A549 (cell line): Measurements from ENCODE around the gene MAGEL2. TPM values are rescaled to one million over a fixed set of nuclear protein-coding genes. Genes with fewer than 3 reads are reported as not detected.

Source experiments
- ATAC-seq, 2 experiments: fragments of 200-7000 bp in 1 of 2; fragments of >200 bp in 1 of 2; cut with Nextera tagmentation in 1 of 2; cut with Tn5 transposase in 1 of 2; 3 replicates each; pipeline versions ENCODE4 v1.8.0 to v1.9.1; 2018 to 2020; ENCODE audit warnings: mild to moderate bottlenecking in 1 of 2, moderate library complexity in 1 of 2
- CTCF ChIA-PET: fragments of 300-600 bp; sonication (Branson Sonifier 250); formaldehyde crosslinking; extraction: SDS; loops from one replicate; lab custom pipeline; 2021; ENCODE audit warnings: antibody characterized with exemption, inconsistent platforms; lab: Yijun Ruan, JAX
- POLR2A ChIA-PET: fragments of 350-600 bp; formaldehyde crosslinking; extraction: SDS; loops from one replicate; lab custom pipeline; 2021; ENCODE audit warnings: antibody characterized with exemption, inconsistent platforms; lab: Yijun Ruan, JAX
- DNase-seq, 2 experiments: peaks; one replicate each; pipeline versions ENCODE4 v3.0.0 to v3.0.0-alpha.2; 2011 to 2016; ENCODE audit warnings: low read depth in 1 of 2, low spot score in 1 of 2
- FAIRE-seq: peaks from 2 replicates; lab custom pipeline; 2011; peaks lifted over from hg19 to GRCh38; lab: Jason Lieb, UNC
- H3K27ac ChIP-seq, 2 experiments: fragments of >200 bp; sonication (Bioruptor Twin); formaldehyde crosslinking; 3 replicates each; pipeline ENCODE4 v1.5.1; 2016 to 2017
- H3K4me1 ChIP-seq: fragments of >200 bp; sonication (Bioruptor Twin); formaldehyde crosslinking; 3 replicates; pipeline ENCODE4 v1.6.1; 2016
- H3K4me2 ChIP-seq: fragments of >200 bp; sonication (Bioruptor Twin); formaldehyde crosslinking; 3 replicates; pipeline ENCODE4 v1.6.1; 2016
- H3K4me3 ChIP-seq: fragments of >200 bp; sonication (Bioruptor Twin); formaldehyde crosslinking; 3 replicates; pipeline ENCODE4 v1.5.1; 2016
- H3K9me3 ChIP-seq: fragments of >200 bp; sonication (Bioruptor Twin); formaldehyde crosslinking; 3 replicates; pipeline ENCODE4 v1.6.1; 2016
- BCL3 ChIP-seq: fragments of >200 bp; sonication (Bioruptor Twin); formaldehyde crosslinking; IDR thresholded peaks from 3 replicates; pipeline ENCODE4 v1.6.1; 2016
- BHLHE40 ChIP-seq: IDR thresholded peaks from 2 replicates; pipeline ENCODE4 v1.6.1; 2012; ENCODE audit warnings: low read depth, low read length, inconsistent platforms
- CEBPB ChIP-seq, 2 experiments: fragments of >200 bp in 1 of 2; sonication (Bioruptor Twin) in 1 of 2; formaldehyde crosslinking in 1 of 2; IDR thresholded peaks; 2 replicates each; pipeline ENCODE4 v1.6.1; 2012 to 2016
- CHD2 ChIP-seq: fragments of 150-350 bp; IDR thresholded peaks from 2 replicates; pipeline ENCODE4 v1.6.1; 2014; ENCODE audit warnings: low read length; ENCODE audit not compliant: partially characterized antibody
- ELK1 ChIP-seq: fragments of 150-350 bp; IDR thresholded peaks from 2 replicates; pipeline ENCODE4 v1.6.1; 2014; ENCODE audit warnings: low read depth, mild to moderate bottlenecking, low read length
- EP300 ChIP-seq, 2 experiments: fragments of >200 bp; sonication (Bioruptor Twin); formaldehyde crosslinking; IDR thresholded peaks; 2 replicates in 1 of 2; 3 replicates in 1 of 2; pipeline ENCODE4 v1.6.1; 2016 to 2017
- FOSB ChIP-seq: fragments of 250-450 bp; sonication (Bioruptor Pico); IDR thresholded peaks from 2 replicates; pipeline ENCODE4 v1.5.0; 2020; ENCODE audit warnings: mild to moderate bottlenecking, moderate library complexity
- FOSL2 ChIP-seq, 2 experiments: fragments of 450-650 bp in 1 of 2; fragments of >200 bp in 1 of 2; sonication (Bioruptor Twin) in 1 of 2; formaldehyde crosslinking; IDR thresholded peaks; 2 replicates each; pipeline versions ENCODE4 v1.5.0 to v1.6.1; 2016 to 2020; ENCODE audit warnings: mild to moderate bottlenecking in 1 of 2, moderate library complexity in 1 of 2
- HDAC2 ChIP-seq: fragments of 200-600 bp; sonication (generic); IDR thresholded peaks from 2 replicates; pipeline ENCODE4 v1.6.1; 2016
- KDM1A ChIP-seq: fragments of 200-600 bp; sonication (generic); IDR thresholded peaks from 2 replicates; pipeline ENCODE4 v1.6.1; 2016; ENCODE audit warnings: low read depth, mild to moderate bottlenecking
- MAFK ChIP-seq: fragments of 450-650 bp; IDR thresholded peaks from 2 replicates; pipeline ENCODE4 v1.6.1; 2014; ENCODE audit not compliant: partially characterized antibody
- PBX3 ChIP-seq: IDR thresholded peaks from 2 replicates; pipeline ENCODE4 v1.6.1; 2012
- RARB ChIP-seq: fragments of 250-450 bp; sonication (Bioruptor Pico); IDR thresholded peaks from 2 replicates; pipeline ENCODE4 v1.8.0; 2021; ENCODE audit warnings: mild to moderate bottlenecking, moderate library complexity
- REST ChIP-seq: fragments of 200-600 bp; sonication (generic); IDR thresholded peaks from 2 replicates; pipeline ENCODE4 v1.6.1; 2016; ENCODE audit warnings: antibody characterized with exemption, mild to moderate bottlenecking, moderate library complexity
- SMC3 ChIP-seq: fragments of >200 bp; sonication (Bioruptor Twin); formaldehyde crosslinking; IDR thresholded peaks from 3 replicates; pipeline ENCODE4 v1.6.1; 2018; ENCODE audit warnings: inconsistent platforms
- TP53 ChIP-seq: fragments of 250-450 bp; sonication (Bioruptor Pico); IDR thresholded peaks from 2 replicates; pipeline ENCODE4 v1.5.0; 2021; ENCODE audit warnings: mild to moderate bottlenecking, moderate library complexity
- ZSCAN20 ChIP-seq: fragments of 250-450 bp; sonication (Bioruptor Pico); IDR thresholded peaks from 2 replicates; pipeline ENCODE4 v1.8.0; 2022; ENCODE audit warnings: mild to moderate bottlenecking, moderate library complexity
- WGBS: methylation state at CpG from one replicate; pipeline ENCODE4 v1.1.6; 2017; ENCODE audit errors: missing lambda C conversion rate; 5-methylcytosine and 5-hydroxymethylcytosine counted together
- polyA plus RNA-seq, 4 experiments: library from polyadenylated mRNA; depleted of rRNA in 3 of 4; stranded (reverse); fragments of >200 nt; fragmentation: RNase III in 1 of 4; extraction: RNeasy Plus Mini Kit Qiagen cat#74134 plus additional on column Dnase treatment in 1 of 4; gene quantifications; 2 replicates in 3 of 4; 3 replicates in 1 of 4; pipeline ENCODE4 v1.2.3, GENCODE V29; 2011 to 2017
- TF ChIP-seq, protein P1 (sequence below): fragments of >200 bp; sonication (Bioruptor Twin); formaldehyde crosslinking; IDR thresholded peaks from 3 replicates; pipeline ENCODE4 v1.5.1; 2016
- TF ChIP-seq, protein P2 (sequence below): fragments of 250-450 bp; sonication (Bioruptor Pico); IDR thresholded peaks from 2 replicates; pipeline ENCODE4 v1.5.0; 2020; ENCODE audit warnings: low read depth, mild to moderate bottlenecking, moderate library complexity

The MAGEL2 gene
- polyA plus RNA-seq, 2 of the 4 experiments (the other 2 are of a cell fraction), result not detected

GRCh38 chr15:23690015-23690414 lies 42.3 kb upstream of the MAGEL2 start:
- POLR2A ChIA-PET, result no interaction called here
- DNase-seq (no peak), ATAC-seq (no peak), FAIRE-seq (no peak)
- no peaks in the 10 kb centered on the region for H3K4me1 ChIP-seq
- no peak overlapping the region for H3K27ac ChIP-seq
- TF ChIP-seq TP53 (CRISPR knock-in tag) (no peak), ZSCAN20 (CRISPR knock-in tag) (no peak), FOSL2 (IDR thresholded peaks at IDR 0.05) (no peak), FOSL2 (CRISPR knock-in tag; IDR thresholded peaks at IDR 0.05) (no peak), KDM1A (no peak), MAFK (no peak)
- CTCF ChIA-PET, result no interaction called here
- H3K9me3 ChIP-seq, result no peaks in the 10 kb centered on the region
- H3K4me3 ChIP-seq, result no peak overlapping the region
- H3K4me2 ChIP-seq, result no peak overlapping the region
- WGBS, result 16% methylated on average over 4 of the region's 4 CpGs

- WGBS, result no CpG with 5 or more reads among the region's 38 CpGs
- Histone ChIP-seq H3K4me1 (no peaks in the 10 kb centered on the region), H3K9me3 (no peaks in the 10 kb centered on the region), H3K4me2 (no peak within 1 kb of the TSS), H3K4me3 (no peak within 1 kb of the TSS), H3K27ac (no peak within 1 kb of the TSS)
- ChIA-PET POLR2A (no interaction called here), CTCF (no interaction called here)
- TF ChIP-seq, protein P1, sequence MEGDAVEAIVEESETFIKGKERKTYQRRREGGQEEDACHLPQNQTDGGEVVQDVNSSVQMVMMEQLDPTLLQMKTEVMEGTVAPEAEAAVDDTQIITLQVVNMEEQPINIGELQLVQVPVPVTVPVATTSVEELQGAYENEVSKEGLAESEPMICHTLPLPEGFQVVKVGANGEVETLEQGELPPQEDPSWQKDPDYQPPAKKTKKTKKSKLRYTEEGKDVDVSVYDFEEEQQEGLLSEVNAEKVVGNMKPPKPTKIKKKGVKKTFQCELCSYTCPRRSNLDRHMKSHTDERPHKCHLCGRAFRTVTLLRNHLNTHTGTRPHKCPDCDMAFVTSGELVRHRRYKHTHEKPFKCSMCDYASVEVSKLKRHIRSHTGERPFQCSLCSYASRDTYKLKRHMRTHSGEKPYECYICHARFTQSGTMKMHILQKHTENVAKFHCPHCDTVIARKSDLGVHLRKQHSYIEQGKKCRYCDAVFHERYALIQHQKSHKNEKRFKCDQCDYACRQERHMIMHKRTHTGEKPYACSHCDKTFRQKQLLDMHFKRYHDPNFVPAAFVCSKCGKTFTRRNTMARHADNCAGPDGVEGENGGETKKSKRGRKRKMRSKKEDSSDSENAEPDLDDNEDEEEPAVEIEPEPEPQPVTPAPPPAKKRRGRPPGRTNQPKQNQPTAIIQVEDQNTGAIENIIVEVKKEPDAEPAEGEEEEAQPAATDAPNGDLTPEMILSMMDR, result no peak
- TF ChIP-seq CHD2 (no peak), CEBPB (IDR thresholded peaks at IDR 0.05) (no peak), FOSB (CRISPR knock-in tag) (no peak), ELK1 (no peak)
- DNase-seq (no peak), ATAC-seq (no peak), FAIRE-seq (no peak)
These were observed 39.4 kb upstream of the MAGEL2 start, which contains the start of gene NDN for GRCh38 chr15:23687143-23687470. TSS of gene NDN (minus strand) at chr15:23687305. CDS start at chr15:23687217, 88 bp downstream.

- Histone ChIP-seq H3K4me2 (no peak overlapping the region), H3K9me3 (no peaks in the 10 kb centered on the region), H3K4me3 (no peak overlapping the region), H3K4me1 (no peaks in the 10 kb centered on the region), H3K27ac (no peak overlapping the region)
- no peak for ATAC-seq
- WGBS, result 71% methylated on average over 6 of the region's 57 CpGs
- POLR2A ChIA-PET, result no interaction called here
- no peak for FAIRE-seq
- TF ChIP-seq PBX3, result no peak
- TF ChIP-seq CHD2, result no peak
- TF ChIP-seq, protein P2, sequence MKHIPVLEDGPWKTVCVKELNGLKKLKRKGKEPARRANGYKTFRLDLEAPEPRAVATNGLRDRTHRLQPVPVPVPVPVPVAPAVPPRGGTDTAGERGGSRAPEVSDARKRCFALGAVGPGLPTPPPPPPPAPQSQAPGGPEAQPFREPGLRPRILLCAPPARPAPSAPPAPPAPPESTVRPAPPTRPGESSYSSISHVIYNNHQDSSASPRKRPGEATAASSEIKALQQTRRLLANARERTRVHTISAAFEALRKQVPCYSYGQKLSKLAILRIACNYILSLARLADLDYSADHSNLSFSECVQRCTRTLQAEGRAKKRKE (CRISPR knock-in tag), result no peak
- TF ChIP-seq, protein P1, result no peak
- no peak for TF ChIP-seq EP300 (IDR thresholded peaks at IDR 0.05)
- no peak for TF ChIP-seq KDM1A
- TF ChIP-seq REST, result no peak
- no peak for TF ChIP-seq BHLHE40
- no peak for TF ChIP-seq RARB
- TF ChIP-seq MAFK, result no peak
- TF ChIP-seq HDAC2, result no peak
- TF ChIP-seq BCL3, result no peak
- no peak for TF ChIP-seq SMC3
- DNase-seq, result no peak
- CTCF ChIA-PET, result no interaction called here
These were observed 38.9 kb upstream of the MAGEL2 start for GRCh38 chr15:23686466-23687142.
